ENCODE measurements around the gene WDR1. TPM values are rescaled to one million over a fixed set of nuclear protein-coding genes. Genes with fewer than 3 reads are reported as not detected.
A peak's percentile ranks its signal among the peaks of the same experiment; 100 is the strongest.

The WDR1 gene
- total RNA-seq, 1 donor from 2014 or later = 216 TPM

GRCh38 chr4:10074767-10075105, 41.9 kb downstream of the WDR1 start:
- peak in 2 of 3 experiments; percentile 20 to 42 for TF ChIP-seq CTCF (IDR thresholded peaks at IDR 0.05)
- H3K4me3 ChIP-seq = no peak overlapping the region
- peaks cover 71% of the 10 kb centered on the region in 2 donors for H3K36me3 ChIP-seq
- H3K9me3 ChIP-seq = no peaks in the 10 kb centered on the region
- H3K4me1 ChIP-seq = no peaks in the 10 kb centered on the region
- DNase-seq (ENCODE audit: low spot score in 2 of 2) = no peak
- no peaks in the 10 kb centered on the region for H3K27me3 ChIP-seq
- H3K27ac ChIP-seq = no peak overlapping the region
- intact Hi-C loops (cut with DNase I) = no loop called here

GRCh38 chr4:10074076-10074766, 42.4 kb downstream of the WDR1 start:
- Histone ChIP-seq H3K9me3 (no peaks in the 10 kb centered on the region), H3K27ac (no peak overlapping the region), H3K36me3 (peaks cover 69 to 70% of the 10 kb centered on the region in 2 donors), H3K4me1 (no peaks in the 10 kb centered on the region), H3K27me3 (no peaks in the 10 kb centered on the region), H3K4me3 (no peak overlapping the region)
- no peak for DNase-seq (ENCODE audit: low spot score in 2 of 2)
- TF ChIP-seq CTCF (IDR thresholded peaks at IDR 0.05) = no peak
- intact Hi-C loops (cut with DNase I) = no loop called here

- H3K4me3 ChIP-seq = no peak overlapping the region
- no peaks in the 10 kb centered on the region for H3K9me3 ChIP-seq
- H3K4me1 ChIP-seq = no peaks in the 10 kb centered on the region
- TF ChIP-seq CTCF (IDR thresholded peaks at IDR 0.05) = no peak
- DNase-seq (ENCODE audit: low spot score in 2 of 2) = no peak
- no peak overlapping the region for H3K27ac ChIP-seq
- intact Hi-C loops (cut with DNase I) = no loop called here
- H3K36me3 ChIP-seq = peaks cover 64 to 65% of the 10 kb centered on the region in 2 donors
- H3K27me3 ChIP-seq = no peaks in the 10 kb centered on the region
Measured at GRCh38 chr4:10072420-10073017, 44.1 kb downstream of the WDR1 start.

- H3K4me3 ChIP-seq = no peak overlapping the region
- no peaks in the 10 kb centered on the region for H3K27me3 ChIP-seq
- peaks cover 0 to under 1% of the 10 kb centered on the region in 2 donors for H3K4me1 ChIP-seq
- intact Hi-C loops (cut with DNase I) = no loop called here
- no peak for TF ChIP-seq CTCF (IDR thresholded peaks at IDR 0.05)
- H3K36me3 ChIP-seq = peaks cover 49 to 50% of the 10 kb centered on the region in 2 donors
- no peak overlapping the region for H3K27ac ChIP-seq
- H3K9me3 ChIP-seq = no peaks in the 10 kb centered on the region
- DNase-seq (ENCODE audit: low spot score in 2 of 2) = no peak
Measured at GRCh38 chr4:10069075-10069642, 47.4 kb downstream of the WDR1 start.

GRCh38 chr4:10066670-10067651, 49.6 kb downstream of the WDR1 start:
- Histone ChIP-seq H3K4me1 (peaks cover 0 to 4% of the 10 kb centered on the region in 2 donors), H3K36me3 (peaks cover 35 to 38% of the 10 kb centered on the region in 2 donors), H3K4me3 (no peak overlapping the region), H3K27ac (no peak overlapping the region), H3K9me3 (no peaks in the 10 kb centered on the region), H3K27me3 (no peaks in the 10 kb centered on the region)
- DNase-seq (ENCODE audit: low spot score in 2 of 2) = no peak
- TF ChIP-seq CTCF (IDR thresholded peaks at IDR 0.05) = no peak
- intact Hi-C loops (cut with DNase I) = no loop called here

All from ascending aorta (tissue), 2 donors.